GM19351 (cell line): ENCODE data around the gene PCNT.

Experiments used
- ATAC-seq: cut with Tn5 transposase; IDR thresholded peaks from one replicate; pipeline ENCODE4 v1.9.1; 2021; ENCODE audit warnings: mild to moderate bottlenecking, moderate library complexity; ENCODE audit not compliant: unreplicated experiment

PCNT gene

GRCh38 chr21:46379691-46380090 lies 55.7 kb downstream of the PCNT start:
- no peak for ATAC-seq

GRCh38 chr21:46381541-46381940 lies 57.6 kb downstream of the PCNT start:
- ATAC-seq: no peak

DNA sequence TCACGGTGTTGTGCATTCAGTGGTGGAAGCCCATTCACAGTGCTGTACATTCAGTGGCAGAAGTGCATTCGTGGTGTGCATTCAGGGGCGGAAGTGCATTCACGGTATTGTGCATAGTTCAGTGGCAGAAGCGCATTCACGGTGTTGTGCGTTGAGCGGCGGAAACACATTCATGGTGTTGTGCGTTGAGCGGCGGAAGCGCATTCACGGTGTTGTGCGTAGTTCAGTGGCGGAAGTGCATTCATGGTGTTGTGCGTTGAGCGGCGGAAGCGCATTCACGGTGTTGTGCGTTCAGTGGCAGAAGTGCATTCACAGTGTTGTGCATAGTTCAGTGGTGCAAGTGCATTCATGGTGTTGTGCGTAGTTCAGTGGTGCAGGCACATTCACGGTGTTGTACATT lies 60.6 kb downstream of the PCNT start:
- ATAC-seq: no peak

DNA sequence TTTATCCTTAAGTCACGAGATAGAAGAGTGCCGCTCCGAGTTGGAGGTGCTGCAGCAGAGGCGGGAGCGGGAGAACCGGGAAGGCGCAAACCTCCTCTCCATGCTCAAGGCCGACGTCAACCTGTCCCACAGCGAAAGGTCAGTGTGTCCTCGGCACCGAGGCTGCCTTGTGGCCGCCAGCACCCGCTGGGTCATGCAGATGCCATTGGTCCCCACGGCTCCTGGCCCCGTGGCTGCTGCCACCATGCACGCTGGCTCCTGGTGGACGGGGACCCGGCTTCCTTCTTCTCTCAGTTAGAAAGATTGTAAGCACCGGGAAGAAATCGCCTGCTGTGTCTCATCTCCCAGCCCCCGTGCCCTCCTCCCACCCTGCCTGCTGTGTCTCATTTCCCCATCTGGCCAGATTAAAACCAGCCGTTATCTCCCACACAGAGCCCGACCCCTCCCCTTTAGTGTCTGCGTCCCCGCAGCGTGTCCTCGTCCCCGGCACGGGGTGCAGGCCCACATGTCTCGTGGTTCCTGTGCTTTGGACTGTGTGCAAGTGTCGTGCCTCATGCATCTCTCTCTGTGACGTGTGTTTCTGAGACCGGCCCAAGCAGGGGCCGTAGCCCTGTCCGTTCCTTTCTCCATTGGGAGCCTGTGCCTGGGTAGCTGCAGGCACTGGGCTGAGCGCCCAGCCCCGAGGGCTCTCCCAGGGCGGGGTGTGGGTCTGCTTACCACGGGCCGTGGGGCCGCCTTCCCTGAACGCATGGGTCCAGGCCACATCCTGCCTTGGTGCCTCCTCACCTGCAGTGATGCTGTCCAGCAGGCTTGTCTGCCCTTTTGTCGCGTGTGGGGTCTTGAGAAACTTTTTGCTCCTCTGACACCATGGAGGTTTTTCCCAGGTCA lies 62.1 kb downstream of the PCNT start:
- ATAC-seq: no peak

GRCh38 chr21:46386734-46387088 lies 62.8 kb downstream of the PCNT start:
- no peak for ATAC-seq

DNA sequence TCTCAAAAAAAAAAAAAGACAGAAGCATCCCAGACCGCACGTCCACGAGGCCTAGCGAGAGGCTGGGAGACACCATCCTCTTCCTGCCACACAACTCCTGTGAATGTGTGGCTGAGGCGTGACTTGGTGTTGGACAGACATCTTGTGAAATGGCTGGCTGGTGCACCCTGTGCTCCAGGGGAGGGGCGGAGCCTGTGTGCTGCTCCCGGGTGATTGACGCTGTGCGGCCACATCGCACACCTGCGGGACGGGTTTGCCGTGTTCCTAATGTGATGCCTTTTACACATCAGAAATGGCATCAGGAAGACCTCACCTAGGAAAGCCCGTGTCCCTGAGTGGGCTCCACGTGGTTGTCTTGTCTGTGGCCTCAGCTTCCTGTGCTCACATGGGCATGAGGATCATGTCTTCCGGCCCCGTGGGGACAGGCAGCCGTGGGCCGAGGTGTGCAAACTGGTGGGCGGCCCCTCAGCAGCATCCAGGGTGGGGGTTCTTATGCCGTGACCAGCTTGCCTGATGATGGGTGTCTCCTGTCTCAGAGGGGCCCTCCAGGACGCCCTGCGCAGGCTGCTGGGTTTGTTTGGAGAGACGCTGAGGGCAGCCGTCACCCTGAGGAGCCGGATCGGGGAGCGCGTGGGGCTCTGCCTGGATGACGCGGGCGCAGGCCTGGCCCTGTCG lies 64.4 kb downstream of the PCNT start:
- ATAC-seq: no peak

- ATAC-seq: no peak
Measured at GRCh38 chr21:46388896-46389295, 64.9 kb downstream of the PCNT start.

- ATAC-seq: no peak
Measured at GRCh38 chr21:46390603-46391545, 66.9 kb downstream of the PCNT start.

DNA sequence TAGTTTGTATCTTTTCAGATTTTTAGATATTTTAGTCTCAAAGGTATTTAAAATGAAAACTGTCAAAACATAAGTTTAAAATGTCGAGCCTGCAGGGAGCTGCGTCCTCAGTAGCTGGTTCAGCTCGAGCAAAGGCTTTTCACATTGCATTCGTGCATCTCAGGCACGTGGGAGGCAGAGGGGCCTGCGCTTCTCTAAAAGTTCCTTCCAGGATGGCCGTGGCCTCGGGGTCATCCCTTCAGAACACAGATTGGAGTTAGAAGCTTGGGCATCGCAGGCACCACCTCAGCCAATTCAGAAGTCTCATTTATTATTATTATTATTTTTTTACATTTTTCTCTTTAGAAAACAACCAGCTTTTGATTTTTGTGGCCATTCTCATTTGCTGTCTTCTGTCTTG lies 67.8 kb downstream of the PCNT start:
- no peak for ATAC-seq

- ATAC-seq: no peak
Measured at GRCh38 chr21:46392921-46393320, 69.0 kb downstream of the PCNT start.

DNA sequence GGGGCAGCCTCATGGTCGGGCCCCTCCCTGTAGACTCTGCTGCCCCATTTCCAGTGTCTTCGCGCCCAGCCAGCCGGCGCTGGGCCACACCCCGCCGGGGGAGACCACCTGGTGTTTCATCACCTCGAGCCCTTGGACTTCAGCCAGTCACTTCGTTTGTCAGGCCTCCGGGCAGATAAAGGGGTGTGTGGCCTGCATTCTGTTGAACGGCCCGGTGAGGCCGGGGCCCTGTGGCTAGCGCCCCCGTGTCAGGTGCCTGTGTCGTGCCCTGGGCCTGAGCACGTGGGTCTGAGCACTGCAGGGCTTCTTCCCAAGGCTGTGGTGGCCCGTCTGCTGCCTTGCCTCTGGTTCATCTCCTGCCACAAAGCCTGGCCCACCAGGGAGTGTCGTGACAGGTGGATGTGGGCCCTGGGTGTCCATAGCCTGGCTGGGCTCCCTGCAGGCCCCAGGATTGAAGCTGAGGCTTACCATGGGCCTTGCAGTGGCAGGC lies 69.5 kb downstream of the PCNT start:
- no peak for ATAC-seq

DNA sequence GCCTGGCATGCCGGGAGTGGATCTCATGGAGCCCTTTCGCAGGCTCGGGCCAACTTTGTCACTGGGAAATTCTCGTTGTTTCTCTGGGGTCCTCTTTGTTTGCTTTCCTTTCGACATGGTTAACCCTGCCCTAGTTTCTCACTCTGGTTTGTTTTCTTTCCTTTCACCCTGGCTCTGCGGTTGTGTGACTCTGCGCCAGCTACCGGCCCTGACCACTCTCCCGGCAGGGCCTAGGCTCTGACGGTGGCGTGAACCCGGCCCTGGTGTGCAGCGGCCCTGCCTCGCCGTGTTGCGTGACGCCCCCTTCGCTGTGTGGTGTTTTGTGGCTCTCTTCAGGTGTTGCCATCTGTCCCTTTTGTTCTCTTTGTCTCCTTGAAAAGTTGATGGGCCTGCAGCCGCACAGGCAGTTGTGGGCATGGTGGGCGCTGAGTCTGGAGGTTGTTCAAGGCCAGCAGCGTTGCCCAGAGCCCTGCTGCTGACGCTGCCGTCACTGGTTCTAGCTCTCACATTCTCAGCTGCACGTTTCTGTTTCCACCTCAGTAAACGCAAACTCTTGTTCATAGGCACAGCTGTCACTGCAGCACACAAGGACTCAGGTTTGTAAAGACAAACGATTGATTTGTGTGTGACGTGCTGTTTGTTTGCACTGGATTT lies 70.1 kb downstream of the PCNT start:
- no peak for ATAC-seq

- ATAC-seq: no peak
Measured at GRCh38 chr21:46394595-46395104, 70.7 kb downstream of the PCNT start.

GRCh38 chr21:46397211-46397905 lies 73.4 kb downstream of the PCNT start:
- no peak for ATAC-seq

GRCh38 chr21:46397993-46398392 lies 74.0 kb downstream of the PCNT start:
- ATAC-seq: no peak

GRCh38 chr21:46399129-46399528 lies 75.2 kb downstream of the PCNT start:
- no peak for ATAC-seq

GRCh38 chr21:46399686-46400085 lies 75.7 kb downstream of the PCNT start:
- ATAC-seq: no peak

DNA sequence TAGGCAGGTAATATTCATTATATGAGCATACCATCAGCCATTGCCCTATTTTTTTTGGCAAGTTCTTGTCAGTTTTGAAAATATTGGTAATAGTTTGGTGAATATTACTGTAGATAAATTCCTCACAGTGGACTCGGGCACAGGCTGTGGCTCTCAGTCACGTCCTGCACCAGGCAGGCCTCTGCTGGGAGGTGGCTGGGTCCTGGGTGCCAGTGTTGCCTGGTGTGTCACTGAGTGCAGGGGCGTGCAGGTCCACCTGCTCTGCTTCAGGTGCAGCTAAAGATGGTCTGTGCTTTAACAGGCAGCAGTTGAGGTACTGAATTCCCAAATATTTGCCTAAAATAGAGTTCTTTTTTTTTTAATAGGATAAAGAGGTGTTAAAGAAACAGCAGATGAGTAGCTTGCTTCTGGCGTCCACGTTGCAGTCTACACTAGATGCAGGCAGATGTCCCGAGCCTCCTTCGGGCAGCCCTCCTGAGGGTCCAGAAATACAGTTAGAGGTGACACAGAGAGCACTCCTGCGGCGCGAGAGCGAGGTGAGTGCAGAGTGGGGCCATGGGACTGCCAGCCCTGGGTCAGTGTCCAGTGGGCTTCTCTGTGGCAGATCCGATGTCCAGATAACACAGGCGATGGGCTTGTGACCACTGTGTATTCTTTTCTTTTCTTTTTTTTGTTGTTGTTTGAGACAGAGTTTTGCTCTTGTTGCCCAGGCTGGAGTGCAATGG lies 77.4 kb downstream of the PCNT start:
- ATAC-seq: no peak

- ATAC-seq: no peak
Measured at GRCh38 chr21:46402421-46402820, 78.5 kb downstream of the PCNT start.
